Gastrocnemius medialis (tissue), 4 donors: ENCODE results near the gene IGF2. TPM values are rescaled to one million over a fixed set of nuclear protein-coding genes. Genes with fewer than 3 reads are reported as not detected.

Source experiments
- ATAC-seq, 2 donors: fragments of 150-250 bp; one replicate each; pipeline ENCODE4 v1.9.1; 2016
- DNase-seq, 2 donors: peaks; one replicate each; pipeline ENCODE4 v3.0.0-alpha.2; 2019
- H3K27ac ChIP-seq, 4 donors: fragments of 200-600 bp; sonication (generic); 1 replicate in 1 of 4; 2 replicates in 3 of 4; pipeline ENCODE4 v1.5.1; 2016 to 2018; ENCODE audit warnings: mild to moderate bottlenecking in 2 of 4, moderate library complexity in 1 of 4
- H3K27me3 ChIP-seq, 3 donors: fragments of 200-600 bp; sonication (generic) in 2 of 3; 1 replicate in 1 of 3; 2 replicates in 2 of 3; pipeline versions ENCODE4 v1.5.1 to v1.6.0; 2016 to 2019; ENCODE audit warnings: mild to moderate bottlenecking in 1 of 3, moderate library complexity in 1 of 3
- H3K36me3 ChIP-seq, 2 donors: fragments of 200-600 bp; sonication (generic) in 1 of 2; one replicate each; pipeline ENCODE4 v1.5.1; 2017 to 2018
- H3K4me1 ChIP-seq, 2 donors: fragments of 200-600 bp; sonication (generic) in 1 of 2; one replicate each; pipeline ENCODE4 v1.5.1; 2016 to 2017; ENCODE audit warnings: mild to moderate bottlenecking in 2 of 2
- H3K4me3 ChIP-seq, 4 donors: fragments of 200-600 bp; sonication (generic) in 3 of 4; 1 replicate in 1 of 4; 2 replicates in 3 of 4; pipeline ENCODE4 v1.5.1; 2016 to 2019; ENCODE audit warnings: mild to moderate bottlenecking in 2 of 4
- H3K9me3 ChIP-seq, 3 donors: fragments of 200-600 bp; sonication (generic) in 2 of 3; 1 replicate in 1 of 3; 2 replicates in 2 of 3; pipeline ENCODE4 v1.5.1; 2016 to 2019
- POLR2A ChIP-seq, 2 donors: fragments of 450-650 bp; IDR thresholded peaks; one replicate each; pipeline ENCODE4 v1.6.1; 2017; ENCODE audit warnings: antibody characterized with exemption in 2 of 2, mild to moderate bottlenecking in 2 of 2, moderate library complexity in 2 of 2
- in situ Hi-C, 4 donors: fragments of 200-750 bp; cut with MboI; loops; one replicate each; pipeline versions ENCODE4 v1.15.0 to v1.8.0; 2017; ENCODE audit warnings: low sequenced_read_pairs in 4 of 4
- intact Hi-C: fragments of 100-400 bp; cut with DNase I; formaldehyde crosslinking; loops from one replicate; pipeline ENCODE4 v1.15.1; 2023; ENCODE audit warnings: low total_unique reads
- total RNA-seq, 4 donors: library from RNA; depleted of rRNA; stranded (reverse); fragments of >200 nt; gene quantifications; one replicate each; pipeline versions ENCODE4 v1.1.0 to v1.2.3, GENCODE V29; 2016
- TF ChIP-seq, protein P1 (sequence below), 5 experiments: fragments of 450-650 bp in 3 of 5; fragments of 200-600 bp in 2 of 5; sonication (generic) in 2 of 5; IDR thresholded peaks in 4 of 5; conservative IDR thresholded peaks in 1 of 5; 1 replicate in 4 of 5; 2 replicates in 1 of 5; pipeline ENCODE4 v1.5.1; 2016 to 2019; ENCODE audit warnings: antibody characterized with exemption in 5 of 5, mild to moderate bottlenecking in 3 of 5, moderate library complexity in 3 of 5

IGF2 gene
- total RNA-seq, 4 donors from 2014 or later = 21.6 to 42.4 (median 29.2) TPM

DNA sequence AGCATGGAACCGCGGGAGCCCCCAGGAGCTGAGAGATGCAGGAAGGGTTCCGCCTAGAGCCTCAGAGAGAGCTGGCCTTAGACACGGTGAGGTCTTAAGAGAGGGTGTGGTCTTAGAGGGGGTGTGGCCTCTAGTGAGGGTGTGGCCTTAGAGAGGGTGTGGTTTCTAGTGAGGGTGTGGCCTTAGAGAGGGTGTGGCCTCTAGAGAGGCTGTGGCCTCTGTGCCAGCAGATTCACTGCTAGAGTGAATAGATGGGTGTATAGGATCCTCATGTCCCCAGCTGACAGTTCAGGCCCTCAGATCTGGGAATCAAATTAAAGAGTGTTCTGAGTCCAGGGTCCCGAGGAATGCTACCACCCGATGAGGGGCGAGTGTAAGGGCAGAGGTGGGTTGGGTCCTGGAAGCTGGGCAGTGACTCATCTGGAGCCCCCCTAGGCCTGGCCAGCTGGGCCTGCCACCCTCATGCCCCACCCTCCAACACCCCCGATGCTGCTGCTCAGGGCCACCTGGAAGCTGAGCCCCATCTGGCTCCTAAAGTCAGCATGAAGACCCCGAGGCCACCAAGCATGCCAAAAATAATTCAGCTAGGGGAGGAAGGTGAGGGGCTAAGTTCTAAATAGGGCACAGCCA lies 49.5 kb downstream of the IGF2 start:
- TF ChIP-seq, protein P1, sequence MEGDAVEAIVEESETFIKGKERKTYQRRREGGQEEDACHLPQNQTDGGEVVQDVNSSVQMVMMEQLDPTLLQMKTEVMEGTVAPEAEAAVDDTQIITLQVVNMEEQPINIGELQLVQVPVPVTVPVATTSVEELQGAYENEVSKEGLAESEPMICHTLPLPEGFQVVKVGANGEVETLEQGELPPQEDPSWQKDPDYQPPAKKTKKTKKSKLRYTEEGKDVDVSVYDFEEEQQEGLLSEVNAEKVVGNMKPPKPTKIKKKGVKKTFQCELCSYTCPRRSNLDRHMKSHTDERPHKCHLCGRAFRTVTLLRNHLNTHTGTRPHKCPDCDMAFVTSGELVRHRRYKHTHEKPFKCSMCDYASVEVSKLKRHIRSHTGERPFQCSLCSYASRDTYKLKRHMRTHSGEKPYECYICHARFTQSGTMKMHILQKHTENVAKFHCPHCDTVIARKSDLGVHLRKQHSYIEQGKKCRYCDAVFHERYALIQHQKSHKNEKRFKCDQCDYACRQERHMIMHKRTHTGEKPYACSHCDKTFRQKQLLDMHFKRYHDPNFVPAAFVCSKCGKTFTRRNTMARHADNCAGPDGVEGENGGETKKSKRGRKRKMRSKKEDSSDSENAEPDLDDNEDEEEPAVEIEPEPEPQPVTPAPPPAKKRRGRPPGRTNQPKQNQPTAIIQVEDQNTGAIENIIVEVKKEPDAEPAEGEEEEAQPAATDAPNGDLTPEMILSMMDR (IDR thresholded peaks at IDR 0.05 in 4 of 5, conservative IDR thresholded peaks at IDR 0.05 in 1 of 5) = no peak
- TF ChIP-seq POLR2A (IDR thresholded peaks at IDR 0.05) = no peak
- H3K27me3 ChIP-seq = no peaks in the 10 kb centered on the region
- H3K36me3 ChIP-seq = no peaks in the 10 kb centered on the region
- ATAC-seq (no peak), DNase-seq (no peak)
- peaks cover 20 to 22% of the 10 kb centered on the region in 2 donors for H3K4me1 ChIP-seq
- H3K4me3 ChIP-seq = no peak overlapping the region
- H3K9me3 ChIP-seq = no peaks in the 10 kb centered on the region
- no peak overlapping the region for H3K27ac ChIP-seq
- in situ Hi-C loops (no loop called here), intact Hi-C loops (loop anchor here (5.0 kb wide), 1 partner anchor 53 kb away; no protein-coding TSS in a partner anchor)

GRCh38 chr11:2088746-2089535 lies 50.2 kb downstream of the IGF2 start:
- peaks cover 15 to 16% of the 10 kb centered on the region in 2 donors for H3K4me1 ChIP-seq
- in situ Hi-C loops = no loop called here
- DNase-seq (no peak), ATAC-seq (no peak)
- H3K27me3 ChIP-seq = no peaks in the 10 kb centered on the region
- H3K36me3 ChIP-seq = no peaks in the 10 kb centered on the region
- TF ChIP-seq, protein P1 (IDR thresholded peaks at IDR 0.05 in 4 of 5, conservative IDR thresholded peaks at IDR 0.05 in 1 of 5) = no peak
- intact Hi-C loops = no loop called here
- H3K27ac ChIP-seq = no peak overlapping the region
- H3K4me3 ChIP-seq = no peak overlapping the region
- peaks cover 0 to 2% (median 0%) of the 10 kb centered on the region in 3 donors for H3K9me3 ChIP-seq

DNA sequence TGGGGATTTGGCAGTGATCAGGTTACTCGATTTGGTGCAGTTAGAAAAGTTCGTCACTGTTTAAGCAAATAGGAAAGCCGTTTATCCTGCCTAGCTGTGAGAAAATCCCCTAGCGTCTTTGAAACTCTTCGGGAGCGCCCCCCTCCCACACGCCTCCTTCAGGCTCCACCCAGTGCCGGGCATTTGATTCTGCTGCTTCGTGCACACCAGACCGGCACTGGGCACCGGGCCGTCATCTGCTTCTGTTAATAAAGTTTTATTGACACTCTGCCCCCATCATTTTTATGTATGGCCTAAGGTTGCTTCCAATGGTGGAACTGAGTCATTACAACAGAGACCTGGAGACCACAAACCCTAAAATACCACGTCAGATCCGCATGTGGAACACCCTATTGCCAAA lies 50.9 kb downstream of the IGF2 start:
- H3K36me3 ChIP-seq = no peaks in the 10 kb centered on the region
- in situ Hi-C loops (no loop called here), intact Hi-C loops (no loop called here)
- no peaks in the 10 kb centered on the region for H3K27me3 ChIP-seq
- H3K4me3 ChIP-seq = no peak overlapping the region
- DNase-seq = no peak
- no peak for ATAC-seq
- H3K4me1 ChIP-seq = peaks cover 8 to 9% of the 10 kb centered on the region in 2 donors
- H3K9me3 ChIP-seq = peaks cover 0 to 8% (median 0%) of the 10 kb centered on the region in 3 donors
- TF ChIP-seq, protein P1 (IDR thresholded peaks at IDR 0.05 in 4 of 5, conservative IDR thresholded peaks at IDR 0.05 in 1 of 5) = no peak
- TF ChIP-seq POLR2A (IDR thresholded peaks at IDR 0.05) = no peak
- no peak overlapping the region for H3K27ac ChIP-seq

DNA sequence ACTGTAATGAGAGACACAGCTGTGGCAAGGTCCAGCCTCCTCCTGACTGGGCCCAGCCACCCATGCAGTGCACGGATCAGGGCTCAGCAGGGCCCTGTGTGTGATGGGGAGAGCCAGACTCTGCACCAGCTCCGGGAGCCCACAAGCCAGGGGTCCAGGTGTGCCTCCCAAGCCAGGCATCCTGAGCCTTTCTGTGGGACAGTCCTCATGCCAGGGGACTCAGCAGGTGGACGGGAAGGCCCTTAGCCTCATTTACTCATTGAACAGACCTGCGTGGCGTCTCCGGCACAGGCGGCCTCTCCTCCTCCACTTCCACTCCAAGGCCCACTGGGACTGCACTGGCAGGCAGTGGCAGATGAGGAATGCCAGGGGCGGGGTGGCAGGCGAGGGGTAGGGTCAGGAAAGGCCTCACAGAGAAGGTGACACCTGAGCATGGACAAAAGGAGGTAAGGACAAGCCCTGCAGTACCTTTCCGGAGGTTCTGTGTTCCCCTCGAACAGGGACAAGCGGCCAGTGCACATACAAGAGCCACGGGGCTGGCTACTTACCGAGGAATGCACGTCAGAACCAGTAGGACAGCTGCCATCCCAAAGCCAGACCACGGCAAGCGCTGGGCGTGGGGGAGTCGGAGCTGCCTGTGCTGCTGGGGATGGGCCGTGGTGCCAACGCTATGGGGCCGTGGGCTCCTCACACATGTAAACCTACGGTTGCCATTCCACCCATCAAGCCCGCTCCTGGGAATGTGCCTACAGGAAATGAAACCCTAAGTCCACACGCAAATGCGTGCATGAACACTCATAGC lies 52.7 kb downstream of the IGF2 start:
- no peak for TF ChIP-seq POLR2A (IDR thresholded peaks at IDR 0.05)
- TF ChIP-seq, protein P1 (IDR thresholded peaks at IDR 0.05 in 4 of 5, conservative IDR thresholded peaks at IDR 0.05 in 1 of 5) = no peak
- Histone ChIP-seq H3K9me3 (peaks cover 0 to 8% (median 0%) of the 10 kb centered on the region in 3 donors), H3K4me3 (no peak overlapping the region), H3K4me1 (no peaks in the 10 kb centered on the region), H3K27ac (no peak overlapping the region), H3K27me3 (no peaks in the 10 kb centered on the region), H3K36me3 (no peaks in the 10 kb centered on the region)
- in situ Hi-C loops = no loop called here
- DNase-seq (no peak), ATAC-seq (no peak)
- intact Hi-C loops = no loop called here
